ENCODE measurements around the gene EFCAB12.

EFCAB12 gene

GRCh38 chr3:129442947-129443346 lies 14.5 kb upstream of the EFCAB12 start:
- no peak for DNase-seq

- DNase-seq: no peak
These were observed 14.1 kb upstream of the EFCAB12 start for GRCh38 chr3:129442486-129442885.

- DNase-seq: no peak
These were observed 13.3 kb upstream of the EFCAB12 start for GRCh38 chr3:129441782-129442181.

GRCh38 chr3:129441215-129441614 lies 12.8 kb upstream of the EFCAB12 start:
- DNase-seq: no peak

GRCh38 chr3:129440618-129441190 lies 12.3 kb upstream of the EFCAB12 start:
- peak; percentile 69 for DNase-seq

GRCh38 chr3:129439817-129440617 lies 11.6 kb upstream of the EFCAB12 start, which contains the start of the genes IFT122 and MBD4:
Gene IFT122, plus strand, starts transcription at chr3:129440224. Its CDS starts 107 bp downstream, at chr3:129440331.
Gene MBD4, minus strand, starts transcription at chr3:129439948. Its CDS starts 115 bp downstream, at chr3:129439833.
- peak; percentile 100 for DNase-seq

GRCh38 chr3:129439226-129439816 lies 10.9 kb upstream of the EFCAB12 start:
- DNase-seq: peak; percentile 43

- no peak for DNase-seq
These were observed 6.9 kb upstream of the EFCAB12 start for GRCh38 chr3:129435367-129435766.

GRCh38 chr3:129434140-129434539 lies 5.7 kb upstream of the EFCAB12 start:
- DNase-seq: no peak

- no peak for DNase-seq
These were observed 5.1 kb upstream of the EFCAB12 start for GRCh38 chr3:129433565-129433964.

- peak; percentile 14 for DNase-seq
These were observed 4.2 kb upstream of the EFCAB12 start for GRCh38 chr3:129432671-129433070.

- DNase-seq: peak; percentile 48
These were observed 3.6 kb upstream of the EFCAB12 start for GRCh38 chr3:129432036-129432435.

GRCh38 chr3:129429602-129430001 lies 1.2 kb upstream of the EFCAB12 start:
- no peak for DNase-seq

- DNase-seq: no peak
These were observed 630 bp upstream of the EFCAB12 start for GRCh38 chr3:129429080-129429451.

- DNase-seq: no peak
These were observed 445 bp downstream of the EFCAB12 start for GRCh38 chr3:129428007-129428375.

- no peak for DNase-seq
These were observed 2.8 kb downstream of the EFCAB12 start for GRCh38 chr3:129425619-129426018.

- no peak for DNase-seq
These were observed 3.2 kb downstream of the EFCAB12 start for GRCh38 chr3:129425213-129425612.

- DNase-seq: peak; percentile 82
These were observed 4.1 kb downstream of the EFCAB12 start for GRCh38 chr3:129424185-129424841.

- DNase-seq: no peak
These were observed 5.5 kb downstream of the EFCAB12 start for GRCh38 chr3:129422897-129423296.

- DNase-seq: no peak
These were observed 6.3 kb downstream of the EFCAB12 start for GRCh38 chr3:129421988-129422745.

GRCh38 chr3:129421236-129421883 lies 7.1 kb downstream of the EFCAB12 start:
- DNase-seq: no peak

- DNase-seq: no peak
These were observed 9.0 kb downstream of the EFCAB12 start for GRCh38 chr3:129419476-129419875.

All from inflammatory macrophage treated with lipopolysaccharide for 4 hours (primary cell).